Activated B cell treated with CpG ODN at 0.5 μM for 24 hours (primary cell): ENCODE data around the gene KHDC1. TPM values are rescaled to one million over a fixed set of nuclear protein-coding genes. Genes with fewer than 3 reads are reported as not detected.
"Not testable (repeated sequence)": the region's sequence is repeated elsewhere in the genome, so short reads cannot be mapped to it uniquely, and the experiment has no call there.

Source experiments
- ATAC-seq: fragments of 200-7000 bp; cut with Tn5 transposase; one replicate; pipeline ENCODE4 v1.10.0; 2021; ENCODE audit warnings: low read depth, mild to moderate bottlenecking, moderate library complexity
- CTCF ChIA-PET: fragments of 350-600 bp; sonication (Branson Sonifier 250); formaldehyde crosslinking; loops from one replicate; lab custom pipeline; 2021; ENCODE audit warnings: antibody characterized with exemption; lab: Charles Lee
- POLR2A ChIA-PET: fragments of 350-600 bp; sonication (Branson Sonifier 250); formaldehyde crosslinking; loops from one replicate; lab custom pipeline; 2021; ENCODE audit warnings: antibody characterized with exemption; lab: Charles Lee
- DNase-seq: peaks from one replicate; pipeline ENCODE4 v3.0.0; 2022
- H3K27ac Mint-ChIP-seq: one replicate; pipeline ENCODE4 v1.8.0; 2020; ENCODE audit warnings: mixed read lengths
- H3K27me3 Mint-ChIP-seq: one replicate; pipeline ENCODE4 v1.8.0; 2021; ENCODE audit warnings: mixed read lengths
- H3K36me3 Mint-ChIP-seq: one replicate; pipeline ENCODE4 v1.8.0; 2021; ENCODE audit warnings: low read depth, mixed read lengths
- H3K4me1 Mint-ChIP-seq: one replicate; pipeline ENCODE4 v1.8.0; 2021; ENCODE audit warnings: mixed read lengths
- H3K4me3 Mint-ChIP-seq: one replicate; pipeline ENCODE4 v1.8.0; 2020; ENCODE audit warnings: mild to moderate bottlenecking, mixed read lengths
- H3K9me3 Mint-ChIP-seq: one replicate; pipeline ENCODE4 v1.8.0; 2020; ENCODE audit warnings: mixed read lengths
- CTCF ChIP-seq: fragments of 200-600 bp; IDR thresholded peaks from one replicate; pipeline ENCODE4 v1.8.0; 2022; ENCODE audit warnings: antibody characterized with exemption, mild to moderate bottlenecking
- intact Hi-C: fragments of 100-400 bp; cut with micrococcal nuclease; formaldehyde crosslinking; loops from one replicate; pipeline ENCODE4 v1.15.1; 2024
- total RNA-seq: library from RNA; stranded (reverse); gene quantifications from 2 replicates; pipeline ENCODE4 v1.2.3, GENCODE V29; 2022

KHDC1 gene, protein sequence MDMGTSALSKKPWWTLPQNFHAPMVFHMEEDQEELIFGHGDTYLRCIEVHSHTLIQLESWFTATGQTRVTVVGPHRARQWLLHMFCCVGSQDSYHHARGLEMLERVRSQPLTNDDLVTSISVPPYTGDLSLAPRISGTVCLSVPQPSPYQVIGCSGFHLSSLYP
- total RNA-seq: 2.4 and 2.7 TPM in 2 replicates

GRCh38 chr6:73262671-73263569, at the start of gene KHDC1:
Gene KHDC1 (minus strand): TSS chr6:73263196. CDS start chr6:73242517, 20,679 bp downstream.
- POLR2A ChIA-PET: interaction anchor here (0.9 kb wide), 1 partner anchor 45 kb away, joined by 4 read pairs; no protein-coding TSS in a partner anchor
- CTCF ChIA-PET: no interaction called here

GRCh38 chr6:73310503-73310845, 47.5 kb upstream of the KHDC1 start:
- intact Hi-C loops: loop anchor here (1.0 to 5.0 kb wide), 7 partner anchors 16 to 1932 kb away; partner anchors contain the start of genes COX7A2, KCNQ5, KHDC1 and SLC17A5
- POLR2A ChIA-PET, ATAC-seq, DNase-seq, H3K36me3 Mint-ChIP-seq, H3K9me3 Mint-ChIP-seq, CTCF ChIA-PET: not testable (repeated sequence)
- H3K4me3 Mint-ChIP-seq: peak overlapping the region; percentile 97
- H3K4me1 Mint-ChIP-seq: peaks cover 18% of the 10 kb centered on the region
- H3K27me3 Mint-ChIP-seq: peaks cover 13% of the 10 kb centered on the region
- peak overlapping the region; percentile 87 for H3K27ac Mint-ChIP-seq

More at GRCh38 chr6:73262671-73263569, at the start of gene KHDC1:
- TF ChIP-seq CTCF: no peak
- Mint-ChIP-seq H3K27me3 (no peaks in the 10 kb centered on the region), H3K9me3 (no peaks in the 10 kb centered on the region), H3K4me3 (peak within 1 kb of the TSS; percentile 88), H3K36me3 (no peaks in the 10 kb centered on the region), H3K27ac (peak within 1 kb of the TSS; percentile 70), H3K4me1 (peaks cover 18% of the 10 kb centered on the region)
- intact Hi-C loops: loop anchor here (1.0 to 5.0 kb wide), 3 partner anchors 48 to 851 kb away; no protein-coding TSS in a partner anchor
- DNase-seq: peak; percentile 59
- peak; percentile 91 for ATAC-seq

DNA sequence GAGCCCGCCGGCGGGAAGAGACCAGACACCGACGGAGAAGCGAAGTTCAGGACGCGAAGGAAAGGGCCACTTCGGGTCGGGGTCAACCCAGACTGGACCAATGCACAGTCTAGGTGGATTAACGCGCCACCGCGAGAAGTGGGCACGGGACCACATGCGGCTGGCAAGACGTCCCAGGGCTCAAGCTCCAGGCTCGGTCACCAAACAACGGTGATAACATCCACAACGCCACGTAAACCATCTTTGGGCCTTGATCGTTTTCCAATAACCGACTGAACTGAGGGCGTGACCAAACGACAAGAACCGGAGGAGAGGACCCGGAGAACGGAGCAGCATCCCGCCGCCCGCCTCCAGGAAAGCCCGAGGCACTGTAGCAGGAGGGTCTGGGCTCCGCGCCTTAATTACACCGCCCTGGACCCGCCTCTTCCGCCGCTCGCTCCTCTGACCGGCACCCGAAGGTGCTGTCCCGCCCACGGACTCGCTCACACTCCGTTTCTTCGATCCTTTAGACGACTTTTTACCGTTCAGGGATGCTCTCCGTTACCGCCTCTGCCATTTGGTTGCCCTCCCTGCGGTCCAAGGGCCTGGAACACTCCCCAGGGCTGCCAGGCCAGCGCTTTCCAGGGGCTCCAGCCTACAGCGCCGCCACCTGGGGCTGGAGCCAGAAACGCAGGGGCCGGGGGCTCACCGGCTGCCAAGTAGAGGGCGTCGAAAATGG, 46.9 kb upstream of the KHDC1 start:
- Mint-ChIP-seq H3K4me1 (peaks cover 18% of the 10 kb centered on the region), H3K36me3 (peaks cover 5% of the 10 kb centered on the region), H3K27ac (peak overlapping the region; percentile 87), H3K4me3 (peak overlapping the region; percentile 97), H3K27me3 (peaks cover 8% of the 10 kb centered on the region), H3K9me3 (no peaks in the 10 kb centered on the region)
- no peak for TF ChIP-seq CTCF
- CTCF ChIA-PET: interaction anchor here (1.3 kb wide), 1 partner anchor 16 kb away, joined by 7 read pairs; no protein-coding TSS in a partner anchor
- ATAC-seq (peak; percentile 94), DNase-seq (peak; percentile 59)
- intact Hi-C loops: loop anchor here (1.0 to 5.0 kb wide), 7 partner anchors 16 to 1933 kb away; partner anchors contain the start of genes COX7A2, KCNQ5, KHDC1 and SLC17A5
- POLR2A ChIA-PET: interaction anchor here (1.3 kb wide), 1 partner anchor 142 kb away, joined by 3 read pairs; the partner anchor contains the start of gene CGAS

GRCh38 chr6:73309535-73309784, 46.5 kb upstream of the KHDC1 start:
- TF ChIP-seq CTCF: no peak
- Mint-ChIP-seq H3K27ac (peak overlapping the region; percentile 87), H3K4me1 (peaks cover 18% of the 10 kb centered on the region), H3K36me3 (peaks cover 5% of the 10 kb centered on the region), H3K4me3 (peak overlapping the region; percentile 97), H3K9me3 (no peaks in the 10 kb centered on the region), H3K27me3 (peaks cover 8% of the 10 kb centered on the region)
- intact Hi-C loops: no loop called here
- DNase-seq (no peak), ATAC-seq (no peak)
- CTCF ChIA-PET: interaction anchor here (1.3 kb wide), 1 partner anchor 16 kb away, joined by 7 read pairs; no protein-coding TSS in a partner anchor
- POLR2A ChIA-PET: interaction anchor here (1.3 kb wide), 1 partner anchor 143 kb away, joined by 3 read pairs; the partner anchor contains the start of gene CGAS
